H9 (cell line): ENCODE measurements around the gene GGCX. TPM values are rescaled to one million over a fixed set of nuclear protein-coding genes. Genes with fewer than 3 reads are reported as not detected.

ENCODE experiments used
- DNase-seq: peaks from one replicate; pipeline ENCODE4 v3.0.0-alpha.2; 2017
- H2AFZ ChIP-seq: one replicate; pipeline ENCODE4 v1.6.1; 2013; ENCODE audit warnings: mild to moderate bottlenecking, low read length, control low read depth, moderate library complexity
- H2AK5ac ChIP-seq: 2 replicates; pipeline ENCODE4 v1.6.1; 2013; ENCODE audit warnings: low read length, control low read depth, mixed read lengths; ENCODE audit not compliant: insufficient read length
- H2BK120ac ChIP-seq: one replicate; pipeline ENCODE4 v1.6.1; 2013; ENCODE audit warnings: low read depth, mild to moderate bottlenecking, low read length, control low read depth, inconsistent platforms; ENCODE audit not compliant: poor library complexity, severe bottlenecking
- H2BK12ac ChIP-seq: 2 replicates; pipeline ENCODE4 v1.6.1; 2013; ENCODE audit warnings: low read length, control low read depth, mixed read lengths, low read depth; ENCODE audit not compliant: insufficient read length
- H2BK15ac ChIP-seq: 2 replicates; pipeline ENCODE4 v1.6.1; 2013; ENCODE audit warnings: low read depth, low read length, control low read depth
- H2BK20ac ChIP-seq: one replicate; pipeline ENCODE4 v1.6.1; 2013; ENCODE audit warnings: low read depth, mild to moderate bottlenecking, low read length, control low read depth, inconsistent platforms; ENCODE audit not compliant: poor library complexity, severe bottlenecking
- H2BK5ac ChIP-seq: 2 replicates; pipeline ENCODE4 v1.6.1; 2013; ENCODE audit warnings: low read length, control low read depth, mixed read lengths; ENCODE audit not compliant: insufficient read length
- H3K14ac ChIP-seq: 2 replicates; pipeline ENCODE4 v1.6.1; 2013; ENCODE audit warnings: low read length, control low read depth; ENCODE audit not compliant: insufficient read depth
- H3K18ac ChIP-seq: 2 replicates; pipeline ENCODE4 v1.6.1; 2013; ENCODE audit warnings: low read depth, mild to moderate bottlenecking, mixed read lengths, low read length, control low read depth; ENCODE audit not compliant: insufficient read length
- H3K23ac ChIP-seq: 2 replicates; pipeline ENCODE4 v1.6.1; 2013; ENCODE audit warnings: low read length, control low read depth, mixed read lengths, low read depth; ENCODE audit not compliant: insufficient read length
- H3K23me2 ChIP-seq: 2 replicates; pipeline ENCODE4 v1.6.1; 2013; ENCODE audit warnings: low read depth, mild to moderate bottlenecking, mixed read lengths, low read length, control low read depth; ENCODE audit not compliant: insufficient read length, poor library complexity, severe bottlenecking
- H3K27ac ChIP-seq: 2 replicates; pipeline ENCODE4 v1.5.1; 2013; ENCODE audit warnings: low read length, control low read depth, mixed read lengths, low read depth; ENCODE audit not compliant: insufficient read length
- H3K27me3 ChIP-seq: 2 replicates; pipeline ENCODE4 v1.6.1; 2013; ENCODE audit warnings: low read length, control low read depth, inconsistent platforms; ENCODE audit not compliant: insufficient read depth
- H3K4ac ChIP-seq: 2 replicates; pipeline ENCODE4 v1.6.1; 2013; ENCODE audit warnings: low read depth, mild to moderate bottlenecking, control low read depth, inconsistent platforms, low read length, moderate library complexity
- H3K4me1 ChIP-seq: 2 replicates; pipeline ENCODE4 v1.6.1; 2013; ENCODE audit warnings: low read length, control low read depth, inconsistent platforms; ENCODE audit not compliant: insufficient read depth
- H3K4me2 ChIP-seq: 2 replicates; pipeline ENCODE4 v1.6.1; 2013; ENCODE audit warnings: low read length, control low read depth, mixed read lengths; ENCODE audit not compliant: insufficient read length, insufficient read depth
- H3K56ac ChIP-seq: 2 replicates; pipeline ENCODE4 v1.6.1; 2013; ENCODE audit warnings: low read depth, mild to moderate bottlenecking, mixed read lengths, low read length, control low read depth; ENCODE audit not compliant: insufficient read length
- H3K79me1 ChIP-seq: 2 replicates; pipeline ENCODE4 v1.6.1; 2013; ENCODE audit warnings: low read depth, mild to moderate bottlenecking, moderate library complexity, low read length, control low read depth, inconsistent platforms; ENCODE audit not compliant: insufficient read depth, poor library complexity, severe bottlenecking
- H3K79me2 ChIP-seq: 2 replicates; pipeline ENCODE4 v1.6.1; 2013; ENCODE audit warnings: low read length, control low read depth, inconsistent platforms; ENCODE audit not compliant: insufficient read depth
- H3K9ac ChIP-seq: 2 replicates; pipeline ENCODE4 v1.6.1; 2013; ENCODE audit warnings: low read length, control low read depth, mixed read lengths; ENCODE audit not compliant: insufficient read length; ENCODE audit errors: extremely low read depth
- H3K9me3 ChIP-seq: one replicate; pipeline ENCODE4 v1.6.1; 2013; ENCODE audit warnings: low read depth, low read length, inconsistent platforms; ENCODE audit not compliant: control insufficient read depth
- H3T11ph ChIP-seq: one replicate; pipeline ENCODE4 v1.6.1; 2013; ENCODE audit warnings: mild to moderate bottlenecking, low read length, control low read depth, inconsistent platforms
- H4K20me1 ChIP-seq: one replicate; pipeline ENCODE4 v1.6.1; 2013; ENCODE audit not compliant: control insufficient read depth, insufficient read length, insufficient read depth
- H4K5ac ChIP-seq: 2 replicates; pipeline ENCODE4 v1.6.1; 2013; ENCODE audit warnings: low read depth, mild to moderate bottlenecking, mixed read lengths, low read length, control low read depth; ENCODE audit not compliant: insufficient read length
- H4K8ac ChIP-seq: replicated peaks from 2 replicates; pipeline ENCODE4 v1.6.1; 2013; ENCODE audit warnings: low read length, control low read depth, mixed read lengths, low read depth; ENCODE audit not compliant: insufficient read length
- H4K91ac ChIP-seq: 2 replicates; pipeline ENCODE4 v1.6.1; 2013; ENCODE audit warnings: low read depth, mild to moderate bottlenecking, moderate library complexity, mixed read lengths, low read length, control low read depth; ENCODE audit not compliant: insufficient read length
- H3K27ac Mint-ChIP-seq, 3 experiments: 2 replicates in 2 of 3; 3 replicates in 1 of 3; pipeline ENCODE4 v1.8.0; 2020 to 2021; ENCODE audit warnings: mixed read lengths in 3 of 3, mild to moderate bottlenecking in 1 of 3, moderate library complexity in 1 of 3
- H3K27me3 Mint-ChIP-seq: 2 replicates; pipeline ENCODE4 v1.8.0; 2021; ENCODE audit warnings: low read depth, mild to moderate bottlenecking, moderate library complexity, mixed read lengths
- H3K36me3 Mint-ChIP-seq, 3 experiments: 2 replicates in 2 of 3; 3 replicates in 1 of 3; pipeline ENCODE4 v1.8.0; 2020 to 2021; ENCODE audit warnings: low read depth in 3 of 3, mixed read lengths in 3 of 3; ENCODE audit not compliant: insufficient read depth in 1 of 3
- H3K4me1 Mint-ChIP-seq, 2 experiments: 2 replicates each; pipeline ENCODE4 v1.8.0; 2020; ENCODE audit warnings: mixed read lengths in 2 of 2
- H3K4me3 Mint-ChIP-seq, 2 experiments: 2 replicates in 1 of 2; 3 replicates in 1 of 2; pipeline ENCODE4 v1.8.0; 2020 to 2021; ENCODE audit warnings: mild to moderate bottlenecking in 2 of 2, mixed read lengths in 2 of 2, moderate library complexity in 1 of 2
- H3K9me3 Mint-ChIP-seq, 2 experiments: 2 replicates in 1 of 2; 3 replicates in 1 of 2; pipeline ENCODE4 v1.8.0; 2020; ENCODE audit warnings: mild to moderate bottlenecking in 2 of 2, mixed read lengths in 2 of 2, moderate library complexity in 1 of 2
- CTCF ChIP-seq: fragments of 200-600 bp; sonication (generic); conservative IDR thresholded peaks from 3 replicates; pipeline ENCODE4 v1.8.0; 2021; ENCODE audit warnings: antibody characterized with exemption, mild to moderate bottlenecking
- WGBS: extraction: QIAGEN DNeasy Blood & Tissue Kit; methylation state at CpG from one replicate; pipeline ENCODE4 v1.1.7; 2013; ENCODE audit warnings: missing lambda C conversion rate, low lambda C conversion rate, mixed read lengths; ENCODE audit not compliant: insufficient read length; ENCODE audit errors: extremely low coverage; 5-methylcytosine and 5-hydroxymethylcytosine counted together
- total RNA-seq: library from RNA; stranded (reverse); gene quantifications from 2 replicates; pipeline ENCODE4 v1.2.1, GENCODE V29; 2021

GGCX gene
- total RNA-seq, 1 experiment from 2014 or later: 32.9 TPM

- Histone ChIP-seq H3K4me2 (peak overlapping the region; percentile 48), H3K23me2 (peaks cover 7% of the 10 kb centered on the region), H3K4me1 (no peaks in the 10 kb centered on the region; the same call in 1 of the 2 replicates), H3K79me2 (no peaks in the 10 kb centered on the region), H3K56ac (no peak overlapping the region), H2AK5ac (no peak overlapping the region), H3K14ac (no peak overlapping the region), H4K5ac (no peak overlapping the region), H4K91ac (no peak overlapping the region), H4K8ac (no peak overlapping the region), H3K27ac (no peak overlapping the region), H3K9me3 (no peaks in the 10 kb centered on the region), H2BK120ac (no peak overlapping the region), H2BK12ac (no peak overlapping the region), H3K9ac (no peak overlapping the region), H2BK20ac (no peak overlapping the region), H2BK5ac (no peak overlapping the region), H3K79me1 (no peaks in the 10 kb centered on the region), H3K18ac (no peak overlapping the region), H4K20me1 (no peaks in the 10 kb centered on the region), H3K23ac (no peak overlapping the region), H3K27me3 (peaks cover 5% of the 10 kb centered on the region; the same call in 1 of the 2 replicates), H2AFZ (no peak overlapping the region), H2BK15ac (no peak overlapping the region), H3K4ac (no peak overlapping the region), H3T11ph (no peak overlapping the region)
- no peak overlapping the region for H3K27ac Mint-ChIP-seq
- peaks cover 8 to 11% of the 10 kb centered on the region in 2 experiments for H3K4me1 Mint-ChIP-seq
- H3K36me3 Mint-ChIP-seq: no peaks in the 10 kb centered on the region; a peak in 2 of 7 replicates
- H3K4me3 Mint-ChIP-seq: peak overlapping the region in 1 of 2 experiments; percentile 17; a peak in 1 of 5 replicates
- DNase-seq: no peak
- H3K27me3 Mint-ChIP-seq: peaks cover 18% of the 10 kb centered on the region
- no peak for TF ChIP-seq CTCF
- no peaks in the 10 kb centered on the region; a peak in 1 of 5 replicates for H3K9me3 Mint-ChIP-seq
- no CpG with 5 or more reads among the region's 16 CpGs for WGBS
These were observed 22.5 kb upstream of the GGCX start for GRCh38 chr2:85583667-85584353.
